GM18511 (cell line): ENCODE measurements around the gene GRID1.
"Not testable (repeated sequence)": the region's sequence is repeated elsewhere in the genome, so short reads cannot be mapped to it uniquely, and the experiment has no call there.

ENCODE experiments used
- ATAC-seq: cut with Tn5 transposase; IDR thresholded peaks from one replicate; pipeline ENCODE4 v1.9.1; 2021; ENCODE audit warnings: mild to moderate bottlenecking, moderate library complexity; ENCODE audit not compliant: unreplicated experiment

The GRID1 gene

GRCh38 chr10:85983051-85983450, 383.5 kb downstream of the GRID1 start:
- no peak for ATAC-seq

GRCh38 chr10:85979598-85979997, 387.0 kb downstream of the GRID1 start:
- no peak for ATAC-seq

- no peak for ATAC-seq
Measured at GRCh38 chr10:85978566-85979358, 387.8 kb downstream of the GRID1 start.

- no peak for ATAC-seq
Measured at GRCh38 chr10:85977642-85978041, 389.0 kb downstream of the GRID1 start.

- no peak for ATAC-seq
Measured at GRCh38 chr10:85976267-85976793, 390.3 kb downstream of the GRID1 start.

- ATAC-seq = no peak
Measured at GRCh38 chr10:85971494-85971893, 395.1 kb downstream of the GRID1 start.

GRCh38 chr10:85967594-85967993, 399.0 kb downstream of the GRID1 start:
- no peak for ATAC-seq

- ATAC-seq = no peak
Measured at GRCh38 chr10:85961479-85962067, 405.0 kb downstream of the GRID1 start.

- ATAC-seq = no peak
Measured at GRCh38 chr10:85961073-85961472, 405.5 kb downstream of the GRID1 start.

- ATAC-seq = no peak
Measured at GRCh38 chr10:85959239-85959638, 407.4 kb downstream of the GRID1 start.

GRCh38 chr10:85950921-85951320, 415.7 kb downstream of the GRID1 start:
- no peak for ATAC-seq

- peak; percentile 94 for ATAC-seq
Measured at GRCh38 chr10:85946713-85947326, 419.8 kb downstream of the GRID1 start.

GRCh38 chr10:85936161-85936560, 430.4 kb downstream of the GRID1 start:
- no peak for ATAC-seq

- no peak for ATAC-seq
Measured at GRCh38 chr10:85934586-85934985, 432.0 kb downstream of the GRID1 start.

GRCh38 chr10:85929993-85930392, 436.6 kb downstream of the GRID1 start:
- not testable (repeated sequence) for ATAC-seq

- ATAC-seq = no peak
Measured at GRCh38 chr10:85927952-85928665, 438.5 kb downstream of the GRID1 start.

GRCh38 chr10:85926986-85927385, 439.6 kb downstream of the GRID1 start:
- ATAC-seq = peak; percentile 78

- ATAC-seq = no peak
Measured at GRCh38 chr10:85926136-85926535, 440.5 kb downstream of the GRID1 start.

- ATAC-seq = no peak
Measured at GRCh38 chr10:85925201-85925750, 441.3 kb downstream of the GRID1 start.

GRCh38 chr10:85924382-85925102, 442.1 kb downstream of the GRID1 start:
- no peak for ATAC-seq
